Smooth muscle cell (in vitro differentiated cells): Measurements from ENCODE around the gene SUGP2. TPM values are rescaled to one million over a fixed set of nuclear protein-coding genes. Genes with fewer than 3 reads are reported as not detected.

ENCODE experiments used
- DNase-seq: peaks from one replicate; lab custom pipeline; 2025; ENCODE audit not compliant: unreplicated experiment; lab: John Stamatoyannopoulos, UW
- H2AFZ ChIP-seq: fragments of 200-600 bp; sonication (generic); 2 replicates; pipeline ENCODE4 v1.6.0; 2016; ENCODE audit warnings: antibody characterized with exemption, low read depth, mild to moderate bottlenecking
- H3F3A ChIP-seq: fragments of 200-600 bp; sonication (generic); 2 replicates; pipeline ENCODE4 v1.6.0; 2017; ENCODE audit warnings: antibody characterized with exemption, low read depth
- H3K27ac ChIP-seq: fragments of 200-600 bp; sonication (generic); 2 replicates; pipeline ENCODE4 v1.5.1; 2016; ENCODE audit warnings: low read depth, mild to moderate bottlenecking
- H3K27me3 ChIP-seq: fragments of 200-600 bp; sonication (generic); 2 replicates; pipeline ENCODE4 v1.6.1; 2016; ENCODE audit warnings: low read depth, mild to moderate bottlenecking
- H3K36me3 ChIP-seq: fragments of 200-600 bp; sonication (generic); 2 replicates; pipeline ENCODE4 v1.5.1; 2016; ENCODE audit warnings: low read depth
- H3K4me1 ChIP-seq: fragments of 200-600 bp; sonication (generic); 2 replicates; pipeline ENCODE4 v1.5.1; 2016; ENCODE audit warnings: low read depth
- H3K4me2 ChIP-seq: fragments of 200-600 bp; sonication (generic); 2 replicates; pipeline ENCODE4 v1.6.0; 2016; ENCODE audit warnings: mild to moderate bottlenecking
- H3K4me3 ChIP-seq: fragments of 200-600 bp; sonication (generic); 2 replicates; pipeline ENCODE4 v1.5.1; 2016; ENCODE audit warnings: mild to moderate bottlenecking
- H3K79me2 ChIP-seq: fragments of 200-600 bp; sonication (generic); 2 replicates; pipeline ENCODE4 v1.6.0; 2016; ENCODE audit warnings: low read depth, mild to moderate bottlenecking
- H3K9ac ChIP-seq: fragments of 200-600 bp; sonication (generic); 2 replicates; pipeline ENCODE4 v1.6.0; 2016; ENCODE audit warnings: low read depth
- H3K9me3 ChIP-seq: fragments of 200-600 bp; sonication (generic); replicated peaks from 2 replicates; pipeline ENCODE4 v1.5.1; 2016; ENCODE audit warnings: low read depth
- H4K20me1 ChIP-seq: fragments of 200-600 bp; sonication (generic); 2 replicates; pipeline ENCODE4 v1.6.0; 2016; ENCODE audit warnings: low read depth
- WGBS: methylation state at CpG from one replicate; pipeline ENCODE4 v1.1.7; 2016; ENCODE audit warnings: low lambda C conversion rate; 5-methylcytosine and 5-hydroxymethylcytosine counted together
- polyA plus RNA-seq: library from polyadenylated mRNA; unstranded; fragments of >200 nt; fragmentation: Nextera tagmentation; extraction: Ambion mirVana; gene quantifications from 2 replicates; pipeline ENCODE4 v1.2.1, GENCODE V29; 2016
- total RNA-seq: library from RNA; depleted of rRNA; stranded (reverse); fragments of >200 nt; gene quantifications from 2 replicates; pipeline ENCODE4 v1.2.3, GENCODE V29; 2014
- TF ChIP-seq, protein P1 (sequence below): fragments of 200-600 bp; sonication (generic); IDR thresholded peaks from 2 replicates; pipeline ENCODE4 v1.5.1; 2017; ENCODE audit warnings: borderline replicate concordance, mild to moderate bottlenecking, antibody characterized with exemption; ENCODE audit not compliant: insufficient read depth, poor library complexity, severe bottlenecking

The SUGP2 gene
- total RNA-seq (47.3 and 47.6 TPM in 2 replicates), polyA plus RNA-seq (42.2 and 51.7 TPM in 2 replicates)

DNA sequence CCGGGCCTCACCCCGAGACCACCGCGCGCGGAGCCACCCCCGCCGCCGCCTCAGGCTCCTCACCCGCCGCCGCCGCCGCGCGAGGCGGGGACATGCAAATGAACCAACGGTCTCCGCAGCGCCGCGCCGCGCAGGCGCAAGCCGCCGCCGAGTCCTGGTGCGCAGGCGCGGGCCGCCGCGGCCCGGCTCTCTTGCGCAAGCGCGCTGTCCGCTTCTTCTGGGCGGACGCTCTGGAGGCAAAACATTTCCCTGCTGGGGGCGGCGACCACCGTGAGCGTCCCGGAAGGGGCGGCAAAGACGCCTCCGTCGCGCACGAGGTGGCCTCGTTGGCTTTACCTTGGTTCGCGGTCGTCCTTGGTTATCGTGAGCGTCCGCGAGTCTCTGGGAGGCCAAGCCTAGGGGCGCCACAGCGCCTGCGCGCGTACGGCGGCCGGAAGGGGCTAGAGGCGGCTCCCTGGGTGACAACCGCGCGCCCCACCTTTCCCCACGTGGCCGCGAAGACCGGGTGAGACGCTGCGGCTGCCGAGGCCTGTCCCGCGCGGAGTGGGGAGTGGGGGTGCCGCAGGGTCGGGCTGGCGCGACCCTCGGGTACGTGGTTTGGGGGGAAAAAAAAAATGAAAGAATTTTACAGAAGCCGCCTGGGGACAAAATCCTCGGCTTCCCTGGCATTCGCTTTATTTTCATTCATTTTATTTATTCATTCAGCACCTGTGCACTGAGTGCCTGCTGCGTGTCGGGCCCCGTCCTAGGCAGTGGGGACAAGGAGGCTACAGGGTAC lies at the start of gene SUGP2, which contains the start of gene ARMC6:
TSS of gene SUGP2 (minus strand) at position 92 of the 778 bp plus-strand sequence. CDS start 2,446 bp downstream, outside the sequence.
TSS of gene ARMC6 (plus strand) at position 178 of the 778 bp plus-strand sequence. CDS start 607 bp downstream, outside the sequence.
- Histone ChIP-seq H3K4me3 (peak within 1 kb of the TSS; percentile 99), H3K36me3 (peaks cover 3% of the 10 kb centered on the region), H3K4me2 (peak within 1 kb of the TSS; percentile 98), H3K9me3 (no peaks in the 10 kb centered on the region), H3K4me1 (peaks cover 7% of the 10 kb centered on the region), H2AFZ (peak within 1 kb of the TSS; percentile 84), H3F3A (peaks cover 10% of the 10 kb centered on the region), H3K27me3 (no peaks in the 10 kb centered on the region), H3K27ac (peak within 1 kb of the TSS; percentile 75), H3K9ac (peak within 1 kb of the TSS; percentile 93), H4K20me1 (peaks cover 34% of the 10 kb centered on the region), H3K79me2 (peaks cover 72% of the 10 kb centered on the region)
- TF ChIP-seq, protein P1, sequence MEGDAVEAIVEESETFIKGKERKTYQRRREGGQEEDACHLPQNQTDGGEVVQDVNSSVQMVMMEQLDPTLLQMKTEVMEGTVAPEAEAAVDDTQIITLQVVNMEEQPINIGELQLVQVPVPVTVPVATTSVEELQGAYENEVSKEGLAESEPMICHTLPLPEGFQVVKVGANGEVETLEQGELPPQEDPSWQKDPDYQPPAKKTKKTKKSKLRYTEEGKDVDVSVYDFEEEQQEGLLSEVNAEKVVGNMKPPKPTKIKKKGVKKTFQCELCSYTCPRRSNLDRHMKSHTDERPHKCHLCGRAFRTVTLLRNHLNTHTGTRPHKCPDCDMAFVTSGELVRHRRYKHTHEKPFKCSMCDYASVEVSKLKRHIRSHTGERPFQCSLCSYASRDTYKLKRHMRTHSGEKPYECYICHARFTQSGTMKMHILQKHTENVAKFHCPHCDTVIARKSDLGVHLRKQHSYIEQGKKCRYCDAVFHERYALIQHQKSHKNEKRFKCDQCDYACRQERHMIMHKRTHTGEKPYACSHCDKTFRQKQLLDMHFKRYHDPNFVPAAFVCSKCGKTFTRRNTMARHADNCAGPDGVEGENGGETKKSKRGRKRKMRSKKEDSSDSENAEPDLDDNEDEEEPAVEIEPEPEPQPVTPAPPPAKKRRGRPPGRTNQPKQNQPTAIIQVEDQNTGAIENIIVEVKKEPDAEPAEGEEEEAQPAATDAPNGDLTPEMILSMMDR, result no peak
- under 1% methylated on average over 72 of the region's 94 CpGs for WGBS
- DNase-seq, result peak; percentile 95

DNA sequence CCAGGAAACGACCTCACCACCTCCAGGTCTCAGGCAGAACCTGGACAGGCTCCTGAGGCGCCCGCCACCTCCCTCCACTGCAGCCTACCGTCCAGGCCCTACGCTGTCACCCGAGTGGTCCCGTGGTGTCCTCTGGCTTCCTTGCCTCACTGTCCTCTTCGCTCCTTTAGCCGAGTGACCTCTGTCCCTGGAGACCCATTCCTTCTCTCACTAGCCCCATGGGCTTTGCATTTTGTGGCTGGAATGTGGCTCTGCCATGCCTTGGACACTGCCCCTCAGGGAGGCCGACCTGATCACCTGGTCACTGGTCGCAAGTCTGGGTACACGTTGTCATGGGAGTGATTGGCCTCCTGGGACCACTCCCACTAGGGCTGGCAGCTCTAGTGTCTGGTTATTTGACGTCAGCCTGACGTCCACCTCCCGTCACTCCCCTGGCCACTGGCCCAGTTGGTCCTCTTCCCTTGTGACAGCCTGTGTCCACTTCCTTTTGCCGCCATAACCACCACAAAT lies 48.4 kb upstream of the SUGP2 start:
- H3K9me3 ChIP-seq, result no peaks in the 10 kb centered on the region
- WGBS, result 88% methylated on average over 16 of the region's 16 CpGs
- H2AFZ ChIP-seq, result no peak overlapping the region
- H3K4me1 ChIP-seq, result no peaks in the 10 kb centered on the region
- no peaks in the 10 kb centered on the region for H3K27me3 ChIP-seq
- no peaks in the 10 kb centered on the region for H3F3A ChIP-seq
- no peak overlapping the region for H3K4me2 ChIP-seq
- no peak overlapping the region for H3K9ac ChIP-seq
- H3K4me3 ChIP-seq, result no peak overlapping the region
- H3K36me3 ChIP-seq, result no peaks in the 10 kb centered on the region
- no peaks in the 10 kb centered on the region for H3K79me2 ChIP-seq
- DNase-seq, result no peak
- H4K20me1 ChIP-seq, result peaks cover 42% of the 10 kb centered on the region
- no peak overlapping the region for H3K27ac ChIP-seq
- TF ChIP-seq, protein P1, result no peak

DNA sequence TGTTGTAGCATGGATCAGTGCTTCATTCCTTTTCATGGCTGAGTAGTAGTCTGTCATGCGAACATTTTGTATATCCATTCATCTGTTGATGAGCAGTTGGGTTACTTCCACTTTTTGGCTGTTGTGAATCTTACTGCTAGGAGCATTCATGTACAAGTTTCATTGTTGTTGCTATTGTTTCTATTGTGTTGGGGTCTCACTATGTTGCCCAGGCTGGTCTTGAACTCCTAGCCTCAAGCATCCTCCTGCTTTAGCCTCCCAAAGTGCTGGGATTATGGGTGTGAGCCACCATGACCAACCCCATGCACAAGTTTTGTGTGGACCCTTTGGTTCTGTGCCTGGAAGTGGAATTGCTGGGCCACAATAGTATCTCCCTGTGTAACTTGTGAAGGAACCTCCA lies 46.3 kb upstream of the SUGP2 start:
- Histone ChIP-seq H3K9ac (no peak overlapping the region), H3K4me1 (no peaks in the 10 kb centered on the region), H3K9me3 (no peaks in the 10 kb centered on the region), H3K36me3 (no peaks in the 10 kb centered on the region), H4K20me1 (peaks cover 42% of the 10 kb centered on the region), H3K4me3 (no peak overlapping the region), H3K79me2 (no peaks in the 10 kb centered on the region), H3K27ac (no peak overlapping the region), H3K27me3 (no peaks in the 10 kb centered on the region), H3K4me2 (no peak overlapping the region), H2AFZ (no peak overlapping the region), H3F3A (no peaks in the 10 kb centered on the region)
- WGBS, result 94% methylated on average over 1 of the region's 1 CpG
- TF ChIP-seq, protein P1, result no peak
- no peak for DNase-seq
